Left hindlimb (tissue), 1 donor: ENCODE results near the gene CACNG4.

Source experiments
- DNase-seq: peaks from one replicate; pipeline ENCODE4 v3.0.0-alpha.2; 2018

CACNG4 gene

GRCh38 chr17:67069603-67070136, 105.2 kb downstream of the CACNG4 start:
- DNase-seq, result no peak

- no peak for DNase-seq
Measured at GRCh38 chr17:67071595-67071994, 107.1 kb downstream of the CACNG4 start.

- no peak for DNase-seq
Measured at GRCh38 chr17:67072885-67073284, 108.4 kb downstream of the CACNG4 start.

GRCh38 chr17:67074781-67075180, 110.3 kb downstream of the CACNG4 start:
- DNase-seq, result no peak

DNA sequence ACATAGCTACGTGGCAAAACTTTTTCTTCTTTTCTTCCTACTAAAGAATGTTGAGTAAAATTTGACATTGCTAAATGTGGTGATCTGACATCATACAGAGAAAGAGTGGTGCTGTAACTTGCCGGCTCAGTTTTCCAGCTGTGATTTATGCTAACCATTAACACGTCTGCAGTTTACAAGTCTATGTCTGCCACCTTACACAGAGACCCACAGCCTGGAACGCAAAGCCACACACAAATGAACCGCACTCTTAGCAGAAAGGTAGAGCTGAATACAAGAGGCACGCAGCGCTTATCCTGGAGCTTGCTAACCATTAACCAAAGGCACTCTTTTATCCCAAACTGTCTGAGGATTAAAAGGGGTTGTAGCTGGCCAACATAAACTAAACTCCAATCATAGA, 111.8 kb downstream of the CACNG4 start:
- DNase-seq, result no peak

DNA sequence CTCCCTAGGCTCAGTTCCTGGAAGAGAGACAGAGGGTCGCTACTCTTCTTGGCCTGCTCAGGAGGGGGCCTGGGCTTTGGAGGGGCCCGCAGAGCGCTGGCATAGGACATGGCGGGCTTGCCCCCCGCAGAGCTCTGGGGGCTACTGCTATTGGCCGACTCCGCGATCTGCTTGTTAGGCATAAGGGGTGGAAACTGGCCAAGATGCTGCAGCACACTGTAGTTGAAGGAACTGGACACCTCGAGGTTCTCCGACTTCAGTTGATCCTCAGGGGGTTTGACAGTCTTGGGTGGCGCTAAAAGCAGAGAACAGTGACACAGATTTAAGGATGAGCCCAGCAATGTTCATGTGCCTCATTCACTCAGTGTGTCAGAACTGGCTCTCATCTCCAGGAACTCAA, 113.8 kb downstream of the CACNG4 start:
- DNase-seq, result no peak

DNA sequence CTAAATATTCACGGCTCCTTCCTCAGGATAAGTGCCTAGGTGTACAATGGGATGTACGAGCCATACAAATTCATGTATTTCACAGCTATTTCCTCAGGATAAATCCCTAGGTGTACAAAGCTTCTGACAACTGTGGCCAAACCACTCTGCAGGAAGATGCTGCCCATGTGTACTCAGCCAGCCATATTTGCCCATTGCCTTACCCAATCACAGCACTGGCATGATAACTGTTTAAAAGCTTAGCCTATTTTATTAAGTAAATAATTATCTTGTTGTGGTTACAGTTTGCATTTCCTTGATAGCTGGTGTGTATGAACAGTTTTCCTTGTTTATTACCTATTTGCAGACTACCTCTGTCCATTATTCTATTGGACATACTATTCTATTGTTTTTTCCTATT, 115.0 kb downstream of the CACNG4 start:
- DNase-seq, result no peak

DNA sequence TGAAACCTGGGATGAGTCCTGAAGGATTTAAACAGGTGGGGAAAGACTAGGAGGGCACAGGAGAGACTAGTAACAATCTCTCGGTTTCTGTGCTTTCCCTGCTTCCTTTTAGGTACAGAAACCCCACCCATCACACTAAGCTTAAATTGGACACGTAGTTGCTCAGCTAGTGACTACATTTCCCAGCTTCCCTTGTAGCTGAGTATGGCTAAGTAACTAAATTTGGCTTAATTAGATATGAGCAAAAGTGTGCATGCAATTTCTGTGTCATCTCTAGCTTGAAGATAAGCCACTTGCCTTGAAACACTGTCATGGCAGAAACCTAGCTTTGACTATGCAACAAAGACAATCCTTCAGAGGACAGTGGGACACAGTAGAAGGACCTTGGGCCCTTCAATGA, 116.3 kb downstream of the CACNG4 start:
- DNase-seq, result no peak

DNA sequence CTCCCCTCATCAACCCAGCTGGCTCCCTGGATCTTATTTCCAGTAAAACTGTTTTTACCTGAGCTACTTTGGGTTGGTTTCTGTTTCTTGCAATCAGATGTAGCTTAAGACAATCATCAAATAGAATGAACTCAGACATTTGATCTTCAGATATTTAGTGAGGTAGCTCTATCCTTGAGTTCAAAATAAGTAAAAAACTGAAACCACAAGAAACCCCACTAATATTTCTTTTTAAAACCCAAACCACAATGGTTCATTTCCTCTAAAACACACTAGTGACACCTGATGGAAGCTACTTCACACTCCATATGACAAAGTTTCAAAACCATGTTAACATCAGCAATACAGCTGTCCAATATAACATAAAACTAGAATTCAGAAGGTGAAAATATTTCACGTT, 117.6 kb downstream of the CACNG4 start:
- no peak for DNase-seq
